Upper lobe of left lung (tissue), 4 donors: ENCODE data around the gene RBM20.

Source experiments
- EP300 ChIP-seq, 4 donors: sonication (generic); formaldehyde crosslinking; IDR thresholded peaks; one replicate each; pipeline ENCODE4 v1.5.1; 2017; ENCODE audit warnings: antibody characterized with exemption in 4 of 4, control low read depth in 2 of 4
- POLR2A ChIP-seq, 4 donors: fragments of 450-650 bp; IDR thresholded peaks; one replicate each; pipeline ENCODE4 v1.5.1; 2016 to 2017; ENCODE audit warnings: antibody characterized with exemption in 4 of 4, mild to moderate bottlenecking in 2 of 4
- POLR2AphosphoS5 ChIP-seq, 2 donors: sonication (generic); formaldehyde crosslinking; IDR thresholded peaks; one replicate each; pipeline ENCODE4 v1.5.1; 2017; ENCODE audit warnings: antibody characterized with exemption in 2 of 2
- TF ChIP-seq, protein P1 (sequence below), 6 experiments: fragments of 450-650 bp in 4 of 6; fragments of 200-600 bp in 2 of 6; sonication (generic) in 2 of 6; IDR thresholded peaks; one replicate each; pipeline ENCODE4 v1.5.1; 2016 to 2019; ENCODE audit warnings: antibody characterized with exemption in 6 of 6

DNA sequence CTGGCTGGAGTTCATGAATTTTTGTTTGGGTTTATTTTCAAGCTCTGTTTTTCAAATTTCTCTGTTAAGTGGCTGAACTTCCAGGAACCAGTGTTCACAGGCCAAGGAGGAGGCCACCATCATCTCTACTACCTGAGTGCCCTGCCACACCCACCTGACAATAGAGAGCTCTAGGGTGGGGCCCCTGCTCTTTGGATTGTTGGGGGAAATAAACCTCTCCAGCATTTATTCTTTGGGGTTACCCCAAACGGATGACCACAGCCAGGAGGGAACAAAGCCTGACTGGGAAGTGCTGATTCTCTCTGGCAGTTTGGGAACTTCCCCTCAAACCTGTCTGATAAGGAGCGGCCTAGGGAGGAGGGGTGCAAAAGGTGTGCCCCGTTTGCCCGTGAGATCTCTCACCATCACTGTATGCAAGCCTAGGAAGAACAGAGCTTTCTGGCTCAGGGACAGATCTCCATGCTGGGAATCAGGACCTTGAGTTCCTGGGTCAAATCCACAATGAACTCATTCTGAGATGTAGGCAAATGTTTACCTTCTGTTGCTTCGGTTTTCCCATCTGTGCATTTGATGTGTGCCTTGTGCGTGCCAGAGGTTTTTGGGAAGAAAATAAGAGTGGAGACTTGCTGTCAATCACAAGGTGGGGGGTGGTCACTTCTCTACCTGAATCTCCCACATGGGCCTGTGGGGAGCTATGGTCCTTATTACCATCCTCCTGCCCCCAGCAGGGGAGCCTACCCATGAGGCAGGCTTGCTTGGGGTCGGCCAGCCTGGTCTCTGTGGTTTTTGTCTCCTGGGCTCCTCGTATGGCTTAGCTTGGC lies 199.9 kb downstream of the RBM20 start:
- TF ChIP-seq, protein P1, sequence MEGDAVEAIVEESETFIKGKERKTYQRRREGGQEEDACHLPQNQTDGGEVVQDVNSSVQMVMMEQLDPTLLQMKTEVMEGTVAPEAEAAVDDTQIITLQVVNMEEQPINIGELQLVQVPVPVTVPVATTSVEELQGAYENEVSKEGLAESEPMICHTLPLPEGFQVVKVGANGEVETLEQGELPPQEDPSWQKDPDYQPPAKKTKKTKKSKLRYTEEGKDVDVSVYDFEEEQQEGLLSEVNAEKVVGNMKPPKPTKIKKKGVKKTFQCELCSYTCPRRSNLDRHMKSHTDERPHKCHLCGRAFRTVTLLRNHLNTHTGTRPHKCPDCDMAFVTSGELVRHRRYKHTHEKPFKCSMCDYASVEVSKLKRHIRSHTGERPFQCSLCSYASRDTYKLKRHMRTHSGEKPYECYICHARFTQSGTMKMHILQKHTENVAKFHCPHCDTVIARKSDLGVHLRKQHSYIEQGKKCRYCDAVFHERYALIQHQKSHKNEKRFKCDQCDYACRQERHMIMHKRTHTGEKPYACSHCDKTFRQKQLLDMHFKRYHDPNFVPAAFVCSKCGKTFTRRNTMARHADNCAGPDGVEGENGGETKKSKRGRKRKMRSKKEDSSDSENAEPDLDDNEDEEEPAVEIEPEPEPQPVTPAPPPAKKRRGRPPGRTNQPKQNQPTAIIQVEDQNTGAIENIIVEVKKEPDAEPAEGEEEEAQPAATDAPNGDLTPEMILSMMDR (IDR thresholded peaks at IDR 0.05), result no peak
- TF ChIP-seq POLR2AphosphoS5 (IDR thresholded peaks at IDR 0.05) (no peak), EP300 (IDR thresholded peaks at IDR 0.05) (no peak), POLR2A (IDR thresholded peaks at IDR 0.05) (no peak)
